Skeletal muscle satellite cell (primary cell): ENCODE data around the gene DNAJA1.
A peak's percentile ranks its signal among the peaks of the same experiment; 100 is the strongest.

ENCODE experiments used
- H3K27me3 ChIP-seq: 2 replicates; pipeline ENCODE4 v1.7.0; 2013; ENCODE audit warnings: low read length; ENCODE audit not compliant: control insufficient read depth, insufficient read depth
- H3K36me3 ChIP-seq: 2 replicates; pipeline ENCODE4 v1.7.0; 2013; ENCODE audit warnings: mild to moderate bottlenecking, control low read depth, low read length; ENCODE audit not compliant: insufficient read depth
- H3K4me1 ChIP-seq: 2 replicates; pipeline ENCODE4 v1.7.0; 2013; ENCODE audit warnings: low read length; ENCODE audit not compliant: control insufficient read depth, insufficient read depth
- H3K4me2 ChIP-seq: 2 replicates; pipeline ENCODE4 v1.7.0; 2013; ENCODE audit warnings: mild to moderate bottlenecking, low read length
- H3K4me3 ChIP-seq: 2 replicates; pipeline ENCODE4 v1.7.0; 2013; ENCODE audit warnings: low read length
- H3K9ac ChIP-seq: 2 replicates; pipeline ENCODE4 v1.7.0; 2013; ENCODE audit warnings: mild to moderate bottlenecking, low read depth, low read length, moderate library complexity
- H3K9me3 ChIP-seq: replicated peaks from 2 replicates; pipeline ENCODE4 v1.7.0; 2013; ENCODE audit warnings: mild to moderate bottlenecking, control low read depth, low read length

Gene DNAJA1

GRCh38 chr9:33013962-33014664, 11.0 kb upstream of the DNAJA1 start:
- H3K9ac ChIP-seq: no peak overlapping the region
- H3K36me3 ChIP-seq: no peaks in the 10 kb centered on the region
- no peak overlapping the region for H3K4me2 ChIP-seq
- no peaks in the 10 kb centered on the region for H3K9me3 ChIP-seq
- H3K4me3 ChIP-seq: no peak overlapping the region
- H3K4me1 ChIP-seq: no peaks in the 10 kb centered on the region
- no peaks in the 10 kb centered on the region for H3K27me3 ChIP-seq

- Histone ChIP-seq H3K4me1 (no peaks in the 10 kb centered on the region), H3K4me3 (no peak overlapping the region), H3K9me3 (no peaks in the 10 kb centered on the region), H3K4me2 (no peak overlapping the region), H3K9ac (no peak overlapping the region), H3K36me3 (peaks cover under 1% of the 10 kb centered on the region), H3K27me3 (no peaks in the 10 kb centered on the region)
These were observed 10.4 kb upstream of the DNAJA1 start for GRCh38 chr9:33014665-33015014.

GRCh38 chr9:33017283-33018041, 7.6 kb upstream of the DNAJA1 start:
- no peak overlapping the region for H3K9ac ChIP-seq
- no peaks in the 10 kb centered on the region for H3K4me1 ChIP-seq
- no peak overlapping the region for H3K4me3 ChIP-seq
- H3K27me3 ChIP-seq: no peaks in the 10 kb centered on the region
- H3K9me3 ChIP-seq: no peaks in the 10 kb centered on the region
- no peak overlapping the region for H3K4me2 ChIP-seq
- H3K36me3 ChIP-seq: peaks cover 13% of the 10 kb centered on the region

- Histone ChIP-seq H3K27me3 (no peaks in the 10 kb centered on the region), H3K9me3 (no peaks in the 10 kb centered on the region), H3K4me2 (no peak overlapping the region), H3K4me3 (no peak overlapping the region), H3K36me3 (peaks cover 13% of the 10 kb centered on the region), H3K9ac (no peak overlapping the region), H3K4me1 (peaks cover 12% of the 10 kb centered on the region)
These were observed 5.3 kb upstream of the DNAJA1 start for GRCh38 chr9:33019797-33020196.

GRCh38 chr9:33022303-33022702, 2.8 kb upstream of the DNAJA1 start:
- H3K9me3 ChIP-seq: no peaks in the 10 kb centered on the region
- H3K9ac ChIP-seq: peak overlapping the region; percentile 35
- peaks cover 22% of the 10 kb centered on the region for H3K36me3 ChIP-seq
- no peak overlapping the region for H3K4me3 ChIP-seq
- no peaks in the 10 kb centered on the region for H3K27me3 ChIP-seq
- H3K4me2 ChIP-seq: peak overlapping the region; percentile 4
- peaks cover 22% of the 10 kb centered on the region for H3K4me1 ChIP-seq

GRCh38 chr9:33022755-33023154, 2.3 kb upstream of the DNAJA1 start:
- H3K27me3 ChIP-seq: no peaks in the 10 kb centered on the region
- H3K36me3 ChIP-seq: peaks cover 26% of the 10 kb centered on the region
- peaks cover 25% of the 10 kb centered on the region for H3K4me1 ChIP-seq
- H3K9me3 ChIP-seq: no peaks in the 10 kb centered on the region
- no peak overlapping the region for H3K4me3 ChIP-seq
- peak overlapping the region; percentile 4 for H3K4me2 ChIP-seq
- no peak overlapping the region for H3K9ac ChIP-seq

GRCh38 chr9:33023661-33024060, 1.4 kb upstream of the DNAJA1 start:
- peak overlapping the region; percentile 98 for H3K9ac ChIP-seq
- H3K4me2 ChIP-seq: peak overlapping the region; percentile 91
- H3K4me3 ChIP-seq: peak overlapping the region; percentile 100
- peaks cover 32% of the 10 kb centered on the region for H3K4me1 ChIP-seq
- no peaks in the 10 kb centered on the region for H3K27me3 ChIP-seq
- H3K9me3 ChIP-seq: no peaks in the 10 kb centered on the region
- H3K36me3 ChIP-seq: peaks cover 35% of the 10 kb centered on the region

- H3K9ac ChIP-seq: peak overlapping the region; percentile 98
- H3K4me2 ChIP-seq: peak overlapping the region; percentile 91
- H3K9me3 ChIP-seq: no peaks in the 10 kb centered on the region
- peaks cover 37% of the 10 kb centered on the region for H3K4me1 ChIP-seq
- H3K27me3 ChIP-seq: no peaks in the 10 kb centered on the region
- peak overlapping the region; percentile 100 for H3K4me3 ChIP-seq
- peaks cover 40% of the 10 kb centered on the region for H3K36me3 ChIP-seq
These were observed 727 bp upstream of the DNAJA1 start for GRCh38 chr9:33024126-33024965.

- no peaks in the 10 kb centered on the region for H3K9me3 ChIP-seq
- peak overlapping the region; percentile 98 for H3K9ac ChIP-seq
- H3K4me2 ChIP-seq: peak overlapping the region; percentile 91
- peaks cover 41% of the 10 kb centered on the region for H3K36me3 ChIP-seq
- peaks cover 44% of the 10 kb centered on the region for H3K4me1 ChIP-seq
- peak overlapping the region; percentile 100 for H3K4me3 ChIP-seq
- no peaks in the 10 kb centered on the region for H3K27me3 ChIP-seq
These were observed 684 bp downstream of the DNAJA1 start for GRCh38 chr9:33025572-33026342.

- H3K36me3 ChIP-seq: peaks cover 70% of the 10 kb centered on the region
These were observed 4.2 kb downstream of the DNAJA1 start for GRCh38 chr9:33029231-33029786.

More at GRCh38 chr9:33029231-33029786, 4.2 kb downstream of the DNAJA1 start:
- Histone ChIP-seq H3K4me3 (peak overlapping the region; percentile 22), H3K4me1 (peaks cover 36% of the 10 kb centered on the region), H3K9me3 (no peaks in the 10 kb centered on the region), H3K9ac (peak overlapping the region; percentile 7), H3K27me3 (no peaks in the 10 kb centered on the region), H3K4me2 (peak overlapping the region; percentile 64)
